ENCODE measurements around the gene RALGAPA1.

The RALGAPA1 gene

DNA sequence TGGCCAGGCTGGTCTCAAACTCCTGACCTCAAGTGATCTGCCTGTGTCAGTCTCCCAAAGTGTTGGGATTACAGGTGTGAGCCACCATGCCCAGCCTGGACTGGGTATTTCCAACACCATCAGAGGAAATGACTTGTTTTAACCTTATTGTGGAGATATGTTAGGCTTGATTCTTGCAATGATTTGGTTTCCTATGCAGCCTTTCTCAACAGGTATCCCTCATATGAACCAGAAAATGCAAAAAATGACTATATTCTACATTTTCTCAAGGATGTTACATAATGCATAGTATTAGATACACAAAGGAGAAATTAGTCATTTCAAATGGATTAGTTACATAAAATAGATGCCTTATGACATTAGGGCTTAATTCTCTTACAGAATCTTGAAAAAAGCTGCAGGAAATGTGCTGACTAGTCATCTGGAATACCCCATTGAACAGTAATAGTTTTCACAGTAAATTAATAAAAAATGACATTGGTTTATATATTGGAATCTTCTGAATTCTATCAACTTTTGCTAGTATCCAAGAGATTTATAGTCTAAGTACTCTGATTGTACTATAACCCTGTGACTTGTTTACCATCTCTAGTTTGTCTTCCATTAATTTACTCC lies 142.6 kb downstream of the RALGAPA1 start:
- TF ChIP-seq, protein P1, sequence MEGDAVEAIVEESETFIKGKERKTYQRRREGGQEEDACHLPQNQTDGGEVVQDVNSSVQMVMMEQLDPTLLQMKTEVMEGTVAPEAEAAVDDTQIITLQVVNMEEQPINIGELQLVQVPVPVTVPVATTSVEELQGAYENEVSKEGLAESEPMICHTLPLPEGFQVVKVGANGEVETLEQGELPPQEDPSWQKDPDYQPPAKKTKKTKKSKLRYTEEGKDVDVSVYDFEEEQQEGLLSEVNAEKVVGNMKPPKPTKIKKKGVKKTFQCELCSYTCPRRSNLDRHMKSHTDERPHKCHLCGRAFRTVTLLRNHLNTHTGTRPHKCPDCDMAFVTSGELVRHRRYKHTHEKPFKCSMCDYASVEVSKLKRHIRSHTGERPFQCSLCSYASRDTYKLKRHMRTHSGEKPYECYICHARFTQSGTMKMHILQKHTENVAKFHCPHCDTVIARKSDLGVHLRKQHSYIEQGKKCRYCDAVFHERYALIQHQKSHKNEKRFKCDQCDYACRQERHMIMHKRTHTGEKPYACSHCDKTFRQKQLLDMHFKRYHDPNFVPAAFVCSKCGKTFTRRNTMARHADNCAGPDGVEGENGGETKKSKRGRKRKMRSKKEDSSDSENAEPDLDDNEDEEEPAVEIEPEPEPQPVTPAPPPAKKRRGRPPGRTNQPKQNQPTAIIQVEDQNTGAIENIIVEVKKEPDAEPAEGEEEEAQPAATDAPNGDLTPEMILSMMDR (IDR thresholded peaks at IDR 0.05; ENCODE audit: extremely low read depth, missing control alignments): no peak
- no peak for DNase-seq (ENCODE audit: low spot score)

DNA sequence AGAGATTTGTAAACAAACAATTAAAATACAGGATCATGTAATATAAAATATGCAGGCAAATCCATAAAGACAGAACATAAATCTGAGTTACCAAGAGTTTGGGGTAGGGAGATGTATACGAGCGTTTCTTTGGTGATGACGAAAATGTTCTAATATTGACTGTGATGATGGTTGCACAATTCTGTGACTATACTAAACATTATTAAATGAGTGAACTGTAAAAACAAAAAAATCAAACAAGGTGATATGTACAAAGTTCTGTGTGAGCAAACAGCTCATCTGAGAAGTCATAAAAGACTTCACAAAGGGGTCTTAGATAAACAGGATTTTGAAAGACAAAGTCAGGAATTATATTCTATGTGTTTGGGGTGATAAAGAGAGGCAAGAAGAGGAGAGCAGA lies 147.2 kb downstream of the RALGAPA1 start:
- TF ChIP-seq, protein P1 (IDR thresholded peaks at IDR 0.05; ENCODE audit: extremely low read depth, missing control alignments): no peak
- DNase-seq (ENCODE audit: low spot score): no peak

DNA sequence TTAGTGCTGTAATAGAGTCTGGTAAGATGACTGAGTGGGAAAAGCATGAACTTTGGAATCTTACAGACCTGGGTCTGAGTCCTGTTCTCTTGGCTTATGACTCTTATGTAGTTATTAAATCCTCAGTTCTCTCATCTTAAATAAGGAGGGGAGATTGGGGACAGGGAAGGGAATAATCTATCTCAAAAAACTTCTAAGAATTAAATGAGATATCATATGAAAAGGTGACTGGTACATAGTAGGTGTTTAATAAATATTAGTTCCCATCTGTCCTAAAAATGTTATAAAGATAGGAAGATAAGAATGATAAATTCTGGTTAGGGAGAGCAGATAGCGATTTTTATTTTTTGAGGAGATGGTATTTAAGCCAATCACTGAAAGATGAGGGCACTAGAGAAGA lies 156.1 kb downstream of the RALGAPA1 start:
- DNase-seq (ENCODE audit: low spot score): no peak

DNA sequence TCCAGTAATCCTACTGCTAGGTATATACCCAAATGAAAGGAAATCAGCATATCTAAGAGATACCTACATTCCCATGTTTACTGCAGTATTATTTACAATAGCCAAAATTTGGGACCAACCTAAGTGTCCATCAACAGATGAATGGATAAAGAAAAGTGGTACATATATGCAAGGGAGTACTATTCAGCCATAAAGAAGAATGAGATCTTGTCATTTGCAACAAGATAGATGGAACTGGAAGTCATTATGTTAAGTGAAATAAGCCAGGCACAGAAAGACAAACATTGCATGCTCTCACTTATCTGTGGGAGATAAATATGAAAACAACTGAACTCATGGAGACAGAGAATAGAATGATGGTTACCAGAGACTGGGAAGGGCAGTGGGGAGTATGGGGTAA lies 165.6 kb downstream of the RALGAPA1 start:
- no peak for DNase-seq (ENCODE audit: low spot score)
- TF ChIP-seq, protein P1 (IDR thresholded peaks at IDR 0.05; ENCODE audit: extremely low read depth, missing control alignments): no peak

More for the DNA sequence above, 156.1 kb downstream of the RALGAPA1 start:
- TF ChIP-seq, protein P1 (IDR thresholded peaks at IDR 0.05; ENCODE audit: extremely low read depth, missing control alignments): no peak

DNA sequence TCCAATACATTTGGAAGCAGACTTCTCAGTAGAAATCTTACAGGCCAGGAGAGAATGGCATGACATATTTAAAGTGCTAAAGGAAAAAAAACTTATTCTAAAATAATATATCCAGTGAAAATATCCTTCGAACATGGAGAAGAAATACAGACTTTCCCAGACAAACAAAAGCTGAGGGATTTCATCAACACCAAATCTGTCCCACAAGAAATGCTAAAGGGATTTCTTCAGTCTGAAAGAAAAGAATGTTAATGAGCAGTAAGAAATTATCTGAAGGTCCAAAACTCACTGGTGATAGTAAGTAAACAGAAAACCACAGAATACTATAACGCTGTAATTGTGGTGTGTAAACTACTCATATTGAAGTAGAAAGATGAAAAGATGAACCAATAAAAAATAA lies 171.2 kb downstream of the RALGAPA1 start:
- DNase-seq (ENCODE audit: low spot score): no peak
- TF ChIP-seq, protein P1 (IDR thresholded peaks at IDR 0.05; ENCODE audit: extremely low read depth, missing control alignments): no peak

DNA sequence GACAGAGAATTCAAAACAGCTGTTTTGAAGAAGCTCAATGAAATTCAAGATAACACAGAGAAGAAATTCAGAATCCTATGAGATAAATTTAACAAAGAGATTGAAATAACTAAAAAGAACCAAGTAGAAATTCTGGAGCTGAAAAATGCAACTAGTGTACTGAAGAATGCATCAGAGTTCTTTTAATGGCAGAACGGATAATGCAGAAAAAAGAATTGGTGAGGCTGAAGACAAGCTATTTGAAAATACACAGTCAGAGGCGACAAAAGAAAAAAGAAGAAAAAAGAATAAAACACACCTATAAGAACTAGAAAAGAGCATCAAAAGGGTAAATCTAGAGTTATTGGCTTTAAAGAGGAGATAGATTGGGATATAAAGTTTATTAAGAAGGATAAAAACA lies 171.8 kb downstream of the RALGAPA1 start:
- DNase-seq (ENCODE audit: low spot score): no peak
- TF ChIP-seq, protein P1 (IDR thresholded peaks at IDR 0.05; ENCODE audit: extremely low read depth, missing control alignments): no peak

DNA sequence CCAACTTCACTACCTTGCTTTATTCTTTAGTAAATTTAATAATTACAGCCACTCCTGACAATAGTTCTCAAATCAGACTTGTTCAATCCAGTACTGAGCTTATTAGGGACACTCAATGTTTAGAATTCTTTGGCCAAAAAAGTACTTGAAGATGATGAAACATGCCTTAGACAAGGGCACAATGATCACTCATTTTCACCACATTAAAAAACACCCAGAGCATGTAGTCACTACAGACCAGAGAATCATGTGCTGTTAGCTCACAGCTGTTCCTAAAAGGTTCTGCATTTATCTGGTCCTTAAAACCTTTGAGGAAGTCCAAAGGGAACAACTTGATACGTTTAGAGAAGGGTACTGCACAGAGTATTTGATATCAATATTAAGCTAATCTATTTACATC lies 176.4 kb downstream of the RALGAPA1 start:
- TF ChIP-seq, protein P1 (IDR thresholded peaks at IDR 0.05; ENCODE audit: extremely low read depth, missing control alignments): no peak
- DNase-seq (ENCODE audit: low spot score): no peak

All from GM20000 (cell line).